ENCODE measurements around the gene LRRC56.

- TF ChIP-seq CTCF (conservative IDR thresholded peaks at IDR 0.05 in 1 of 2, IDR thresholded peaks at IDR 0.05 in 1 of 2; ENCODE audit: extremely low read depth in 1 of 2, insufficient read depth in 1 of 2, low read depth in 1 of 2, low read length in 2 of 2) (no peak), EZH2 (IDR thresholded peaks at IDR 0.05; ENCODE audit: borderline replicate concordance, low read length) (no peak)
Measured at GRCh38 chr11:595400-595799, 58.1 kb downstream of the LRRC56 start.
